K562 (cell line): ENCODE data around the gene ANKRD6. TPM values are rescaled to one million over a fixed set of nuclear protein-coding genes. Genes with fewer than 3 reads are reported as not detected.

ENCODE experiments used
- ATAC-seq: fragments of 200-7000 bp; cut with Tn5 transposase; 3 replicates; pipeline ENCODE4 v1.9.1; 2020; ENCODE audit warnings: moderate library complexity
- BruUV-seq: library from RNA; stranded (reverse); fragments of 400-500 nt; replicated peaks from 2 replicates; lab custom pipeline; 2021; lab: Mats Ljungman, UMichigan
- CTCF ChIA-PET: fragments of 300-600 bp; formaldehyde crosslinking; extraction: SDS; loops from one replicate; lab custom pipeline; 2021; ENCODE audit warnings: low intra/inter-chr PET ratio; lab: Yijun Ruan, JAX
- POLR2A ChIA-PET: fragments of 300-600, 350-650 bp; sonication (Branson Sonifier 250); formaldehyde crosslinking; extraction: SDS; loops from one replicate; lab custom pipeline; 2021; ENCODE audit warnings: antibody characterized with exemption, inconsistent platforms; lab: Yijun Ruan, JAX
- DNase-seq, 4 experiments: peaks; one replicate each; pipeline versions ENCODE4 v3.0.0 to v3.0.0-alpha.2; 2011 to 2018; ENCODE audit warnings: low spot score in 3 of 4, mixed read lengths in 3 of 4; ENCODE audit errors: extremely low read depth in 1 of 4
- FAIRE-seq: peaks from 2 replicates; lab custom pipeline; 2011; peaks lifted over from hg19 to GRCh38; lab: Jason Lieb, UNC
- H2AFZ ChIP-seq: 2 replicates; pipeline ENCODE4 v1.6.0; 2011; ENCODE audit warnings: low read depth, low read length, control low read depth, inconsistent platforms
- H3K27ac ChIP-seq: fragments of 200-600 bp; 3 replicates; pipeline ENCODE4 v1.8.0; 2011; ENCODE audit warnings: low read depth, mild to moderate bottlenecking, control low read depth, inconsistent platforms, low read length, moderate library complexity, mixed read lengths; ENCODE audit errors: extremely low read depth
- H3K27me3 ChIP-seq, 2 experiments: fragments of 300-600 bp in 1 of 2; 2 replicates in 1 of 2; 3 replicates in 1 of 2; pipeline versions ENCODE4 v1.6.0 to v1.8.0; 2011; ENCODE audit warnings: inconsistent platforms in 2 of 2, low read length in 2 of 2, mild to moderate bottlenecking in 1 of 2, mixed read lengths in 1 of 2, moderate library complexity in 1 of 2; ENCODE audit not compliant: control insufficient read depth in 2 of 2, insufficient read depth in 2 of 2
- H3K36me3 ChIP-seq: fragments of 300-600 bp; 3 replicates; pipeline ENCODE4 v1.8.0; 2011; ENCODE audit warnings: mild to moderate bottlenecking, low read length, inconsistent platforms; ENCODE audit not compliant: control insufficient read depth, insufficient read depth
- H3K4me1 ChIP-seq, 2 experiments: fragments of 200-600 bp in 1 of 2; replicated peaks in 1 of 2; 2 replicates in 1 of 2; 3 replicates in 1 of 2; pipeline versions ENCODE4 v1.5.1 to v1.8.0; 2011; ENCODE audit warnings: inconsistent platforms in 2 of 2, low read length in 2 of 2, mild to moderate bottlenecking in 1 of 2, mixed read lengths in 1 of 2, moderate library complexity in 1 of 2; ENCODE audit not compliant: control insufficient read depth in 2 of 2, insufficient read depth in 2 of 2
- H3K4me2 ChIP-seq: 2 replicates; pipeline ENCODE4 v1.6.1; 2011; ENCODE audit warnings: low read length, control low read depth, inconsistent platforms, mixed read lengths; ENCODE audit not compliant: insufficient read depth
- H3K4me3 ChIP-seq: fragments of 200-600 bp; sonication (generic), shearing (Covaris generic); 2 replicates; pipeline ENCODE4 v1.5.1; 2016; ENCODE audit warnings: control low read depth, inconsistent platforms
- H3K79me2 ChIP-seq: fragments of 200-600 bp; 3 replicates; pipeline ENCODE4 v1.8.0; 2011; ENCODE audit warnings: low read length, inconsistent platforms; ENCODE audit not compliant: control insufficient read depth, insufficient read depth
- H3K9ac ChIP-seq, 2 experiments: 2 replicates each; pipeline versions ENCODE4 v1.6.0 to v1.6.1; 2011; ENCODE audit warnings: low read depth in 2 of 2, low read length in 2 of 2, control low read depth in 1 of 2, inconsistent platforms in 1 of 2, mild to moderate bottlenecking in 1 of 2, mixed read lengths in 1 of 2; ENCODE audit not compliant: insufficient read depth in 1 of 2
- H3K9me1 ChIP-seq: one replicate; pipeline ENCODE4 v1.6.0; 2011; ENCODE audit warnings: inconsistent platforms, mild to moderate bottlenecking, low read length, moderate library complexity; ENCODE audit not compliant: control insufficient read depth, insufficient read depth
- H3K9me3 ChIP-seq: replicated peaks from 2 replicates; pipeline ENCODE4 v1.5.1; 2011; ENCODE audit warnings: low read depth, low read length, inconsistent platforms; ENCODE audit not compliant: control insufficient read depth, insufficient read depth
- H4K20me1 ChIP-seq: replicated peaks from 2 replicates; pipeline ENCODE4 v1.6.1; 2011; ENCODE audit warnings: low read length, inconsistent platforms, mixed read lengths; ENCODE audit not compliant: control insufficient read depth, insufficient read depth
- CBX2 ChIP-seq: fragments of 200-600 bp; sonication (generic); IDR thresholded peaks from one replicate; pipeline ENCODE4 v1.6.1; 2012; ENCODE audit warnings: mild to moderate bottlenecking, low read length, inconsistent platforms; ENCODE audit not compliant: insufficient read depth, poor library complexity, severe bottlenecking
- CBX8 ChIP-seq: fragments of 200-600 bp; sonication (generic); IDR thresholded peaks from 2 replicates; pipeline ENCODE4 v1.6.1; 2012; ENCODE audit warnings: borderline replicate concordance, mixed run types, low read depth, mild to moderate bottlenecking, moderate library complexity, mixed read lengths, low read length, control low read depth, inconsistent platforms; ENCODE audit not compliant: poor library complexity, severe bottlenecking; ENCODE audit errors: extremely low read depth
- FUS ChIP-seq: fragments of 200-400 bp; formaldehyde crosslinking; optimal IDR thresholded peaks from 2 replicates; pipeline ENCODE3; 2017; ENCODE audit warnings: low read depth, low read length
- LEF1 ChIP-seq: fragments of 450-650 bp; IDR thresholded peaks from 2 replicates; pipeline ENCODE4 v1.6.1; 2016; ENCODE audit warnings: mild to moderate bottlenecking
- NR2F6 ChIP-seq: fragments of 450-650 bp; formaldehyde crosslinking; IDR thresholded peaks from 2 replicates; pipeline ENCODE4 v1.4.0; 2020; ENCODE audit warnings: mild to moderate bottlenecking
- WGBS: fragments of 100-300 bp; shearing (Covaris generic); methylation state at CpG from one replicate; pipeline ENCODE4 v1.1.6; 2016; ENCODE audit warnings: low coverage, mixed read lengths; ENCODE audit not compliant: insufficient coverage; ENCODE audit errors: missing lambda C conversion rate; 5-methylcytosine and 5-hydroxymethylcytosine counted together
- in situ Hi-C: fragments of 300-500 bp; cut with MboI; formaldehyde crosslinking; loops from 4 replicates; pipeline ENCODE4 v1.15.0; 2018; ENCODE audit warnings: inconsistent platforms, mixed read lengths
- intact Hi-C: fragments of 100-400 bp; cut with micrococcal nuclease; formaldehyde crosslinking; loops from 2 replicates; pipeline ENCODE4 v1.14.2; 2022
- polyA plus RNA-seq, 8 experiments: library from polyadenylated mRNA; depleted of rRNA in 4 of 8; stranded (reverse) in 5 of 8; unstranded in 3 of 8; fragments of >200 nt; fragmentation: Nextera tagmentation in 2 of 8; fragmentation: Illumina TruSeq in 1 of 8; extraction: Ambion mirVana in 2 of 8; extraction: Trizol in 1 of 8; gene quantifications; 2 replicates each; pipeline versions ENCODE4 v1.2.1 to v1.2.3, GENCODE V29; 2011 to 2014; ENCODE audit warnings: inconsistent platforms in 1 of 8, missing spikeins in 1 of 8
- total RNA-seq, 7 experiments: library from RNA; depleted of rRNA in 6 of 7; stranded (reverse); fragments of >200 nt in 6 of 7; fragmentation: Illumina TruSeq in 2 of 7; extraction: Trizol in 2 of 7; gene quantifications; 2 replicates each; pipeline versions ENCODE4 v1.2.1 to v1.2.3, GENCODE V29; 2011 to 2021; ENCODE audit warnings: low replicate concordance in 1 of 7
- TF ChIP-seq, protein P1 (sequence below): sonication (generic); IDR thresholded peaks from 2 replicates; pipeline ENCODE4 v1.6.1; 2016

ANKRD6 gene
- total and polyA plus RNA-seq, 9 of the 15 experiments (the other 6 are each of a cell fraction or from before 2014, with no cell fraction given): 0.04 to 0.22 (median 0.08) TPM; not detected in 4

DNA sequence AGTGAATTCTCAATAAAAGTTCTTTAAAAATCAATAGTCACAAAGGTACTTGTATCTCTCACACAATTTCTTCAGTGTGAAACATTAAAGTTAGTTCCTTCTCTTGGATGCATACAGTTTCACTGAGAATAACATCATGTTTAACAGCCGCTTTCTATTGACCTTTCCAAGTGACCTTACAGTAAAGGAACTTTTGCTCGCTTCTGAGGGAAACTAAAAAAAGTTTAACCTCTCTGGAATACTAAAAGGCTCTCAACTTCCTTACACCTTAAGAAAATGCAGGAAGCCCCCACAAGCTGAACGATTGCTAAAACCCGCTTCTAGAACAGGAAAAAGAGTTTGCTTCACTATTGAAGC, 22.2 kb upstream of the ANKRD6 start:
- no TSS peak for BruUV-seq
- FAIRE-seq (no peak), DNase-seq (no peak), ATAC-seq (no peak)
- in situ Hi-C loops: no loop called here
- no peak overlapping the region for H3K4me2 ChIP-seq
- no peak overlapping the region for H2AFZ ChIP-seq
- CTCF ChIA-PET: no interaction called here
- H3K27me3 ChIP-seq: peaks cover 32 to 54% of the 10 kb centered on the region in 2 experiments
- H3K79me2 ChIP-seq: no peaks in the 10 kb centered on the region
- WGBS: 4% methylated on average over 4 of the region's 4 CpGs
- peaks cover 0 to 17% of the 10 kb centered on the region in 2 experiments; a peak in 2 of 5 replicates for H3K4me1 ChIP-seq
- H3K27ac ChIP-seq: no peak overlapping the region
- H3K9ac ChIP-seq: no peak overlapping the region
- POLR2A ChIA-PET: no interaction called here
- no peak for TF ChIP-seq NR2F6 (CRISPR knock-in tag)
- no peak for TF ChIP-seq LEF1
- TF ChIP-seq CBX8: peak; percentile 53
- TF ChIP-seq, protein P1, sequence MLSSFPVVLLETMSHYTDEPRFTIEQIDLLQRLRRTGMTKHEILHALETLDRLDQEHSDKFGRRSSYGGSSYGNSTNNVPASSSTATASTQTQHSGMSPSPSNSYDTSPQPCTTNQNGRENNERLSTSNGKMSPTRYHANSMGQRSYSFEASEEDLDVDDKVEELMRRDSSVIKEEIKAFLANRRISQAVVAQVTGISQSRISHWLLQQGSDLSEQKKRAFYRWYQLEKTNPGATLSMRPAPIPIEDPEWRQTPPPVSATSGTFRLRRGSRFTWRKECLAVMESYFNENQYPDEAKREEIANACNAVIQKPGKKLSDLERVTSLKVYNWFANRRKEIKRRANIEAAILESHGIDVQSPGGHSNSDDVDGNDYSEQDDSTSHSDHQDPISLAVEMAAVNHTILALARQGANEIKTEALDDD: no peak
- TF ChIP-seq FUS: no peak
- TF ChIP-seq CBX2: peak; percentile 34
- H3K9me1 ChIP-seq: peaks cover 2% of the 10 kb centered on the region
- H3K9me3 ChIP-seq: no peaks in the 10 kb centered on the region
- H3K36me3 ChIP-seq: no peaks in the 10 kb centered on the region
- intact Hi-C loops: no loop called here
- H4K20me1 ChIP-seq: 0 out of 2 replicates have a peak, but pooled peaks cover 3% of the 10 kb centered on the region
- H3K4me3 ChIP-seq: no peak overlapping the region
